Mesothelial cell of epicardium (in vitro differentiated cells): ENCODE data around the gene OXER1. TPM values are rescaled to one million over a fixed set of nuclear protein-coding genes. Genes with fewer than 3 reads are reported as not detected.

ENCODE experiments used
- DNase-seq, 2 experiments: peaks; one replicate each; pipeline ENCODE4 v3.0.0; 2021; ENCODE audit warnings: low spot score in 2 of 2; ENCODE audit not compliant: unreplicated experiment in 2 of 2
- H3K27ac Mint-ChIP-seq: 2 replicates; pipeline ENCODE4 v1.8.0; 2021; ENCODE audit warnings: mixed read lengths
- H3K27me3 Mint-ChIP-seq: 2 replicates; pipeline ENCODE4 v1.8.0; 2021; ENCODE audit warnings: low read depth, mixed read lengths
- H3K36me3 Mint-ChIP-seq: 2 replicates; pipeline ENCODE4 v1.8.0; 2021; ENCODE audit warnings: mixed read lengths
- H3K4me1 Mint-ChIP-seq: 2 replicates; pipeline ENCODE4 v1.8.0; 2021; ENCODE audit warnings: mixed read lengths
- H3K4me3 Mint-ChIP-seq: 2 replicates; pipeline ENCODE4 v1.8.0; 2021; ENCODE audit warnings: mild to moderate bottlenecking, moderate library complexity, mixed read lengths
- H3K9me3 Mint-ChIP-seq: 2 replicates; pipeline ENCODE4 v1.8.0; 2021; ENCODE audit warnings: mixed read lengths
- CTCF ChIP-seq: fragments of 200-600 bp; sonication (generic); IDR thresholded peaks from one replicate; pipeline ENCODE4 v1.5.0; 2021; ENCODE audit warnings: antibody characterized with exemption; ENCODE audit not compliant: unreplicated experiment
- total RNA-seq: library from RNA; stranded (reverse); gene quantifications from 3 replicates; pipeline ENCODE4 v1.2.1, GENCODE V29; 2021

The OXER1 gene
- total RNA-seq, 1 donor from 2014 or later = 7.5 TPM

DNA sequence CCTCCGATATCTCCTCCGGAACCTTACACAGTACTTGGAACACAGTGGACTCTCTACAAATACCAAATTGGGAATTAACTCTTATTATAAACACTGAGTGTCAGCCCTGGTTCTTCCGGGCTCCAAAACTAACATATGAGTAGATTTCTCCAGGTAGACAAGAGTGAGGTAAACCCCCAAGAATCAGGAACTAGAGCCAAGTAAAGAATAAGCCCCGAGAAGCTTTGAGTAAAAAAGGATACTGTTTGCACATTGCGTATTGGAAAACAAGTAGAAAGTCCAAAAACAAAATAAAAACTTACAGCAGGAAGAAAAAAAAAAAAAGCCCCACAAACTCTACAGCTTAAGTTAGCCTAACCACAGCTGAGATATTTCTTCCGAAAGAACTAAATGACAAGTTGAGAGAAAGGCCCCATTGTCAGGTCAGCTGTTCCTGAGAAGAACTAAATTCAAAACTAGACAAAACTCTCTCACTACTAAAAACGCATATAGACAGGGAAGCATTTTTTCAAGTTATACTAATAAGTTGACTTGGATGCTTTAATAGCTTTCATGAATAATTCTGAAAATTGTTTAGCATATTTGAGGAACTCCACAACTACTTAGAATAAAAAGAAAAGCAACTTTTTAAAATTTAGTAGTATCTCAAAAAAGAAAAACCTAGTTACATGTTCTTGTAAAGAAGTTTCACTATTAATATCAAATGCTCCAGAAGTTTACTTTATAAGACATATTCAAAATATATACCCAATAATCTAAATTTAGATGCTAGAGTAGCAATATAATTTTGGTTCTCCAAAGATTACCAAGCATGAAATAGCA is 32.7 kb upstream of the OXER1 start:
- H3K4me3 Mint-ChIP-seq = no peak overlapping the region
- H3K27me3 Mint-ChIP-seq = no peaks in the 10 kb centered on the region
- no peak for TF ChIP-seq CTCF
- H3K4me1 Mint-ChIP-seq = peaks cover 34% of the 10 kb centered on the region
- no peak overlapping the region for H3K27ac Mint-ChIP-seq
- peaks cover 19% of the 10 kb centered on the region for H3K36me3 Mint-ChIP-seq
- DNase-seq = no peak
- H3K9me3 Mint-ChIP-seq = peaks cover 15% of the 10 kb centered on the region

DNA sequence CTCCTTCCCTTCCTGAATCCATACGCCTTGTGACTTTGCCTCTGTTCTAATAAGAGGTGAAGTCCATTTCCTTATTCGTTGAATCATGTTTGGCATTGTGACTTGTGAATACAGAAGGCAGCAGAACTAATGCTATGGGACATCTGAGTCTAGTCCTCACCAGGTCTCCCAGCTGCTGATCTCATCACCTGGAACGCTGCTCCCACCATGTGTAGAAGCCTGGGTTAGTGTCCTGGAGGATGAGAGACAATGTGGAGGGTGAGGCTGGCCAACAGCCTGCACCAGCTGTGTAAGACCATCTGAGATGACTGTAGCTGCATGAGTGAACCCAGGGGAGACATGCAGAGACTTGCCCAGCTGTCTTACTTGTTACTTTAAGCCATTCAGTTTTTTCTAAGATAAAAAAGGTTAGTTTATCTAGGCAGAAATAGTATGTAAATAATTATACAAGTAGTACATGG is 31.9 kb upstream of the OXER1 start:
- no peak overlapping the region for H3K4me3 Mint-ChIP-seq
- peaks cover 19% of the 10 kb centered on the region for H3K36me3 Mint-ChIP-seq
- no peaks in the 10 kb centered on the region for H3K27me3 Mint-ChIP-seq
- peaks cover 41% of the 10 kb centered on the region for H3K4me1 Mint-ChIP-seq
- DNase-seq = no peak
- no peak for TF ChIP-seq CTCF
- H3K9me3 Mint-ChIP-seq = peaks cover 15% of the 10 kb centered on the region
- H3K27ac Mint-ChIP-seq = peak overlapping the region; percentile 27

- H3K27me3 Mint-ChIP-seq = no peaks in the 10 kb centered on the region
- no peak for DNase-seq
- peaks cover 19% of the 10 kb centered on the region for H3K36me3 Mint-ChIP-seq
- no peak for TF ChIP-seq CTCF
- no peak overlapping the region for H3K27ac Mint-ChIP-seq
- peaks cover 44% of the 10 kb centered on the region for H3K4me1 Mint-ChIP-seq
- H3K9me3 Mint-ChIP-seq = peaks cover 15% of the 10 kb centered on the region
- no peak overlapping the region for H3K4me3 Mint-ChIP-seq
Measured at GRCh38 chr2:42795275-42795674, 31.3 kb upstream of the OXER1 start.

- no peak for TF ChIP-seq CTCF
- H3K4me1 Mint-ChIP-seq = peaks cover 47% of the 10 kb centered on the region
- peak overlapping the region; percentile 93 for H3K27ac Mint-ChIP-seq
- peak overlapping the region; percentile 87 for H3K4me3 Mint-ChIP-seq
- no peaks in the 10 kb centered on the region for H3K27me3 Mint-ChIP-seq
- peaks cover 19% of the 10 kb centered on the region for H3K36me3 Mint-ChIP-seq
- no peak for DNase-seq
- peaks cover 10% of the 10 kb centered on the region for H3K9me3 Mint-ChIP-seq
Measured at GRCh38 chr2:42794271-42795046, 30.5 kb upstream of the OXER1 start.

- Mint-ChIP-seq H3K4me3 (peak overlapping the region; percentile 87), H3K36me3 (peaks cover 19% of the 10 kb centered on the region), H3K4me1 (peaks cover 47% of the 10 kb centered on the region), H3K27ac (peak overlapping the region; percentile 93), H3K27me3 (no peaks in the 10 kb centered on the region), H3K9me3 (peaks cover 9% of the 10 kb centered on the region)
- TF ChIP-seq CTCF = no peak
- no peak for DNase-seq
Measured at GRCh38 chr2:42793334-42794270, 29.7 kb upstream of the OXER1 start.
